ENCODE results near the gene RO60.
"Not testable (repeated sequence)": the region's sequence is repeated elsewhere in the genome, so short reads cannot be mapped to it uniquely, and the experiment has no call there.

The RO60 gene

DNA sequence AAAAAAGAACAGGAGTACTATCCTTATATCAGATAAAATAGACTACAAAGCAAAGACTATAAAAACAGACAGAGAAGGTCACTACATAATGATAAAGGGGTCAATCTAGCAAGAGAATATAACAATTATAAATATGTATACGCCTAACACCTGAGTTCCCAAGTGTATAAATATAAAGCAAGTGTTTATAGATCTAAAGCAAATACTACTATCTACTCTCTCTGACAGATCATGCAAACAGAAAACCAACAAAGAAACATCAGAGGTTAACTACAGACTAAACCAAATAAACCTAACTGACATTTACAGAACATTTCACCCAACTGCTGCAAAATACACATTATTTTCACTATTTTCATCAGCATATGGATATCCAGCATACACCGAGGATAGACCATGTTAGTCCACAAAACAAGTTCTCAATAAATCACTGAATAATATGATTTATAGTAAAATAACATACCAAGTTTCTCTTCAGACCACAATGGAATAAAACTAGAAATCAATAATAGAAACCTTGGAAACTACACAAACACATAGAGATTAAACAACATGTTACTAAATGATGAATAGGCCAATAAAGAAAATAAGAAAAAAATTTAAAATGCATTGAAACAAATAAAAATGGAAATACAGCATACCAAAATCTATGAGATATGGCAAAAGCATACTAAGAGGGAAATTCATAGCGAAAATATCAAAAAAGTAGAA is 22.9 kb upstream of the RO60 start:
- H2BK120ac ChIP-seq (ENCODE audit: low read depth, low read length) = no peak overlapping the region
- H4K8ac ChIP-seq (ENCODE audit: low read depth, low read length) = no peak overlapping the region
- peaks cover 0 to 16% of the 10 kb centered on the region in 2 donors for H3K36me3 ChIP-seq (replicated peaks in 1 of 2; ENCODE audit: control insufficient read depth in 2 of 2, insufficient read depth in 2 of 2, low read length in 2 of 2)
- H4K91ac ChIP-seq (ENCODE audit: low read depth, low read length, poor library complexity) = no peak overlapping the region
- no peak overlapping the region for H2AK5ac ChIP-seq (ENCODE audit: low read depth, low read length)
- no peak overlapping the region for H3K4me3 ChIP-seq (ENCODE audit: low read length in 2 of 2)
- no peak overlapping the region for H2BK5ac ChIP-seq (ENCODE audit: low read length)
- no peak for DNase-seq (ENCODE audit: low spot score)
- H3K4me2 ChIP-seq (ENCODE audit: insufficient read depth, low read length, poor library complexity, severe bottlenecking) = no peak overlapping the region
- H3K27ac ChIP-seq (replicated peaks; ENCODE audit: low read length) = no peak overlapping the region
- H3K14ac ChIP-seq (ENCODE audit: low read length) = no peak overlapping the region
- peaks cover 2% of the 10 kb centered on the region for H3K79me1 ChIP-seq (ENCODE audit: low read depth, low read length)
- no peak overlapping the region for H2BK12ac ChIP-seq (ENCODE audit: low read length)
- no peak overlapping the region for H2AFZ ChIP-seq (ENCODE audit: low read length)
- no peak overlapping the region for H3K9ac ChIP-seq (ENCODE audit: low read depth, low read length, poor library complexity)
- no peak overlapping the region for H3K4ac ChIP-seq (ENCODE audit: low read length)
- H3K27me3 ChIP-seq (ENCODE audit: control insufficient read depth in 3 of 3, insufficient read depth in 3 of 3, low read depth in 1 of 3, low read length in 3 of 3) = no peaks in the 10 kb centered on the region
- no peak overlapping the region for H3K23ac ChIP-seq (ENCODE audit: low read depth, low read length, poor library complexity)
- no CpG with 5 or more reads among the region's 3 CpGs for WGBS, 2 donors (ENCODE audit: extremely low coverage in 2 of 2, insufficient read length in 2 of 2, insufficient replicate concordance in 1 of 2)
- H3K4me1 ChIP-seq (ENCODE audit: control insufficient read depth in 2 of 2, insufficient read depth in 1 of 2, low read depth in 1 of 2, low read length in 2 of 2) = no peaks in the 10 kb centered on the region
- H3K9me3 ChIP-seq (replicated peaks in 1 of 2; ENCODE audit: control insufficient read depth in 2 of 2, insufficient read depth in 1 of 2, low read depth in 1 of 2, low read length in 2 of 2) = peaks cover 0 to 21% of the 10 kb centered on the region in 2 donors
- H3K18ac ChIP-seq (ENCODE audit: low read length) = no peak overlapping the region
- H2BK15ac ChIP-seq (ENCODE audit: low read length) = no peak overlapping the region

DNA sequence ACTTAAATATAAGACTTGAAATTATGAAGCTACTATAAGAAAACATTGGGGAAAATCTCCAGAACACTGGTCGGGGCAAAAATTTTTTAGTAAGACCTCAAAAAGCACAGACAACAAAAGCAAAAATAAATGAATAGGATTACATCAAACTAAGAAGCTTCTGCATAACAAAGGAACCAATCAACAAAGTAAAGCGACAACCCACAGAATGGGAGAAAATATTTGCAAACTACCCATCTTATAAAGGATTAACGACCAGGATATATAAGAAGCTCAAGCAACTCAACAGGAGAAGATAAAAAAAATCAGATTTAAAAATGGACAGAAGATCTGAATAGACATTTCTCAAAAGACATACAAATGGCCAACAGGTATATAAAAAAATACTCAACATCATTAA is 19.4 kb upstream of the RO60 start:
- Histone ChIP-seq H2BK15ac (ENCODE audit: low read length) (no peak overlapping the region), H4K8ac (ENCODE audit: low read depth, low read length) (no peak overlapping the region), H3K27me3 (ENCODE audit: control insufficient read depth in 3 of 3, insufficient read depth in 3 of 3, low read depth in 1 of 3, low read length in 3 of 3) (no peaks in the 10 kb centered on the region), H3K4ac (ENCODE audit: low read length) (no peak overlapping the region), H3K36me3 (replicated peaks in 1 of 2; ENCODE audit: control insufficient read depth in 2 of 2, insufficient read depth in 2 of 2, low read length in 2 of 2) (peaks cover 0 to 39% of the 10 kb centered on the region in 2 donors), H3K27ac (replicated peaks; ENCODE audit: low read length) (no peak overlapping the region), H3K18ac (ENCODE audit: low read length) (no peak overlapping the region), H3K23ac (ENCODE audit: low read depth, low read length, poor library complexity) (no peak overlapping the region), H2BK120ac (ENCODE audit: low read depth, low read length) (no peak overlapping the region), H3K4me3 (ENCODE audit: low read length in 2 of 2) (no peak overlapping the region), H2AK5ac (ENCODE audit: low read depth, low read length) (no peak overlapping the region), H4K91ac (ENCODE audit: low read depth, low read length, poor library complexity) (no peak overlapping the region), H3K9me3 (replicated peaks in 1 of 2; ENCODE audit: control insufficient read depth in 2 of 2, insufficient read depth in 1 of 2, low read depth in 1 of 2, low read length in 2 of 2) (peaks cover 0 to 14% of the 10 kb centered on the region in 2 donors), H3K4me2 (ENCODE audit: insufficient read depth, low read length, poor library complexity, severe bottlenecking) (no peak overlapping the region), H3K14ac (ENCODE audit: low read length) (no peak overlapping the region), H3K79me1 (ENCODE audit: low read depth, low read length) (no peaks in the 10 kb centered on the region), H3K9ac (ENCODE audit: low read depth, low read length, poor library complexity) (no peak overlapping the region), H3K4me1 (ENCODE audit: control insufficient read depth in 2 of 2, insufficient read depth in 1 of 2, low read depth in 1 of 2, low read length in 2 of 2) (no peaks in the 10 kb centered on the region), H2BK5ac (ENCODE audit: low read length) (no peak overlapping the region), H2BK12ac (ENCODE audit: low read length) (no peak overlapping the region), H2AFZ (ENCODE audit: low read length) (no peak overlapping the region)
- no peak for DNase-seq (ENCODE audit: low spot score)
- WGBS, 2 donors (ENCODE audit: extremely low coverage in 2 of 2, insufficient read length in 2 of 2, insufficient replicate concordance in 1 of 2) = no CpG with 5 or more reads among the region's 3 CpGs

DNA sequence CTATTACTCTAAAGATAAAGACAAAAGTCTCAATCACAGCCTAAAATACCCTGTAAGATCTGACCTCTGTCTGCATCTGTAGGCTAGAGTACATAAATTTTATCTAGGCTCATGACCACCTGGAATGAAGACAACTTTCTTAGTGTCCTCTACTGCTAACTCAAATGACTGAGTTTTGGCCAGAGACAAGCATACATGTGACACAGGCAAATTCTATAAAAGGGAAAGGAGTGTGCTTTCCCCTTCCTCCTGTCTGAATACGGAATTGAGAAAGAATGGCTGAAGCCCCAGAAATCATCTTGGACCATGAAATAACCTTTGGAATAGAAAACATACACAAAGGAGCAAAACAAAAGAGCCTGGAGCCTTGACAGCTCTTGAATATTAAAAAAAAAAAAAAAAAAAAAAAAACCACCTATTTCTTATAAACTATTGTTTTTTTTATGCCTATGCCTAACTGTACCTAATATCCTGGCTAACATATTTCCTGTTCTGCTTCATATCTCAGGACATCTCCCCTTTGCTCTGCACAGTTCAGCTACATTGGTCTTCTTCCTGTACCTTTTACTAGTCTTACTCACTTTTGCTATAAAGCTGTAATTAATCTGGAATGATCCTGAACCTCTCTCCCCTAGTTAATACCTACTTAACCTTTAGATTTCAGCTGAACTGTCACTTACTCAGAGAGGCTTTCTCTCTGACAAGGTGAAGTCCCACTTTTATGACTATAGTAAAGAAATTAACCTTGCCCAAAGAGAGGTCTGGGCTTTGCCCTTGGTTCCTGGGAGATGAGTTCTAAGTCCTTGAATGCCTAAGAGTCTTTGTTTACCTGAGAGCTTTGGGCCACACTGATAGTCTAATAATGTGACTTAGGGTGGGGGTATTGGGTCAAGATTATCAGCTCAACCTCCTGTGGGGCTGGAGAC is 16.4 kb upstream of the RO60 start:
- H2BK15ac ChIP-seq (ENCODE audit: low read length) = no peak overlapping the region
- H3K79me1 ChIP-seq (ENCODE audit: low read depth, low read length) = no peaks in the 10 kb centered on the region
- H3K4me3 ChIP-seq (ENCODE audit: low read length in 2 of 2) = no peak overlapping the region
- H4K91ac ChIP-seq (ENCODE audit: low read depth, low read length, poor library complexity) = no peak overlapping the region
- H2BK5ac ChIP-seq (ENCODE audit: low read length) = no peak overlapping the region
- no peak overlapping the region for H3K4ac ChIP-seq (ENCODE audit: low read length)
- WGBS, 2 donors (ENCODE audit: extremely low coverage in 2 of 2, insufficient read length in 2 of 2, insufficient replicate concordance in 1 of 2) = no CpG with 5 or more reads among the region's 1 CpG
- H3K14ac ChIP-seq (ENCODE audit: low read length) = no peak overlapping the region
- H3K36me3 ChIP-seq (replicated peaks in 1 of 2; ENCODE audit: control insufficient read depth in 2 of 2, insufficient read depth in 2 of 2, low read length in 2 of 2) = peaks cover 0 to 68% of the 10 kb centered on the region in 2 donors
- no peaks in the 10 kb centered on the region for H3K9me3 ChIP-seq (replicated peaks in 1 of 2; ENCODE audit: control insufficient read depth in 2 of 2, insufficient read depth in 1 of 2, low read depth in 1 of 2, low read length in 2 of 2)
- H3K18ac ChIP-seq (ENCODE audit: low read length) = no peak overlapping the region
- H2BK120ac ChIP-seq (ENCODE audit: low read depth, low read length) = no peak overlapping the region
- no peaks in the 10 kb centered on the region for H3K4me1 ChIP-seq (ENCODE audit: control insufficient read depth in 2 of 2, insufficient read depth in 1 of 2, low read depth in 1 of 2, low read length in 2 of 2)
- no peak overlapping the region for H3K4me2 ChIP-seq (ENCODE audit: insufficient read depth, low read length, poor library complexity, severe bottlenecking)
- no peak overlapping the region for H3K27ac ChIP-seq (replicated peaks; ENCODE audit: low read length)
- H4K8ac ChIP-seq (ENCODE audit: low read depth, low read length) = no peak overlapping the region
- no peak for DNase-seq (ENCODE audit: low spot score)
- no peak overlapping the region for H3K23ac ChIP-seq (ENCODE audit: low read depth, low read length, poor library complexity)
- no peaks in the 10 kb centered on the region for H3K27me3 ChIP-seq (ENCODE audit: control insufficient read depth in 3 of 3, insufficient read depth in 3 of 3, low read depth in 1 of 3, low read length in 3 of 3)
- H2AFZ ChIP-seq (ENCODE audit: low read length) = no peak overlapping the region
- H3K9ac ChIP-seq (ENCODE audit: low read depth, low read length, poor library complexity) = no peak overlapping the region
- H2AK5ac ChIP-seq (ENCODE audit: low read depth, low read length) = no peak overlapping the region
- H2BK12ac ChIP-seq (ENCODE audit: low read length) = no peak overlapping the region

DNA sequence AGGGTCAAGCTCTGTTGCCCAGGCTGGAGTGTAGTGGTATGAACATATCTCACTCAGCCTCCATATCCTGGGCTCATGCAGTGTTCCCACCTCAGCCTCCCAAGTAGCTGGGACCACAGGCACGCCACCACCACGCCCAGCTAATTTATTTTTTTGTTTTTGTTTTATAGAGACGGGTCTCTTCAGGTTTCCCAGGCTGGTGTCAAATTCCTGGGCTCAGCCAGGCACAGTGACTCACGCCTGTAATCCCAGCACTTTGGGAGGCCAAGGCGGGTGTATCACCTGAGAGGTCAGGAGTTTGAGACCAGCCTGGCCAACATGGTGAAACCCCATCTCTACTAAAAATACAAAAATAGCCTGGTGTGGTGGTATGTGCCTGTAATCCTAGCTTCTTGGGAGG is 10.5 kb upstream of the RO60 start:
- H3K9me3 ChIP-seq (replicated peaks in 1 of 2; ENCODE audit: control insufficient read depth in 2 of 2, insufficient read depth in 1 of 2, low read depth in 1 of 2, low read length in 2 of 2); H3K14ac ChIP-seq (ENCODE audit: low read length); H3K27ac ChIP-seq (replicated peaks; ENCODE audit: low read length); H3K18ac ChIP-seq (ENCODE audit: low read length); H4K91ac ChIP-seq (ENCODE audit: low read depth, low read length, poor library complexity); H4K8ac ChIP-seq (ENCODE audit: low read depth, low read length); H2AFZ ChIP-seq (ENCODE audit: low read length); H2BK15ac ChIP-seq (ENCODE audit: low read length); H3K27me3 ChIP-seq (ENCODE audit: control insufficient read depth in 3 of 3, insufficient read depth in 3 of 3, low read depth in 1 of 3, low read length in 3 of 3); H3K79me1 ChIP-seq (ENCODE audit: low read depth, low read length); H2BK120ac ChIP-seq (ENCODE audit: low read depth, low read length); H3K23ac ChIP-seq (ENCODE audit: low read depth, low read length, poor library complexity); H3K4me2 ChIP-seq (ENCODE audit: insufficient read depth, low read length, poor library complexity, severe bottlenecking); H3K4me3 ChIP-seq (ENCODE audit: low read length in 2 of 2); H3K4ac ChIP-seq (ENCODE audit: low read length); H2BK12ac ChIP-seq (ENCODE audit: low read length); H2AK5ac ChIP-seq (ENCODE audit: low read depth, low read length); H3K9ac ChIP-seq (ENCODE audit: low read depth, low read length, poor library complexity); H2BK5ac ChIP-seq (ENCODE audit: low read length); DNase-seq (ENCODE audit: low spot score); H3K4me1 ChIP-seq (ENCODE audit: control insufficient read depth in 2 of 2, insufficient read depth in 1 of 2, low read depth in 1 of 2, low read length in 2 of 2): not testable (repeated sequence)
- no CpG with 5 or more reads among the region's 5 CpGs for WGBS, 2 donors (ENCODE audit: extremely low coverage in 2 of 2, insufficient read length in 2 of 2, insufficient replicate concordance in 1 of 2)
- peaks cover 4 to 75% of the 10 kb centered on the region in 2 donors for H3K36me3 ChIP-seq (replicated peaks in 1 of 2; ENCODE audit: control insufficient read depth in 2 of 2, insufficient read depth in 2 of 2, low read length in 2 of 2)
